Ishikawa (cell line): ENCODE results near the gene ZCCHC2.

Experiments used
- CEBPB ChIP-seq: IDR thresholded peaks from 2 replicates; pipeline ENCODE4 v1.6.1; 2012
- CREB1 ChIP-seq: IDR thresholded peaks from 2 replicates; pipeline ENCODE4 v1.6.1; 2012; ENCODE audit warnings: low read depth
- EGR1 ChIP-seq: IDR thresholded peaks from 2 replicates; pipeline ENCODE4 v1.6.1; 2012
- EP300 ChIP-seq: IDR thresholded peaks from 2 replicates; pipeline ENCODE4 v1.6.1; 2012; ENCODE audit warnings: borderline replicate concordance
- FOXM1 ChIP-seq: IDR thresholded peaks from 2 replicates; pipeline ENCODE4 v1.6.1; 2012; ENCODE audit warnings: low read depth, borderline replicate concordance
- NFIC ChIP-seq: IDR thresholded peaks from 2 replicates; pipeline ENCODE4 v1.6.1; 2012
- RAD21 ChIP-seq: IDR thresholded peaks from 2 replicates; pipeline ENCODE4 v1.6.1; 2012; ENCODE audit warnings: low read depth
- REST ChIP-seq: IDR thresholded peaks from 2 replicates; pipeline ENCODE4 v1.6.1; 2012; ENCODE audit warnings: low read depth, mild to moderate bottlenecking
- TAF1 ChIP-seq: IDR thresholded peaks from 2 replicates; pipeline ENCODE4 v1.6.1; 2012; ENCODE audit warnings: low read depth, mild to moderate bottlenecking
- TCF12 ChIP-seq: IDR thresholded peaks from 2 replicates; pipeline ENCODE4 v1.6.1; 2012; ENCODE audit warnings: low read depth
- TEAD4 ChIP-seq: IDR thresholded peaks from 2 replicates; pipeline ENCODE4 v1.6.1; 2012
- YY1 ChIP-seq: IDR thresholded peaks from 2 replicates; pipeline ENCODE4 v1.6.1; 2012; ENCODE audit warnings: low read depth
- ZBTB7A ChIP-seq: IDR thresholded peaks from 2 replicates; pipeline ENCODE4 v1.6.1; 2012; ENCODE audit warnings: low read depth
- TF ChIP-seq, protein P1 (sequence below): IDR thresholded peaks from 2 replicates; pipeline ENCODE4 v1.6.1; 2012
- TF ChIP-seq, protein P2 (sequence below): IDR thresholded peaks from 2 replicates; pipeline ENCODE4 v1.6.1; 2012

ZCCHC2 gene

GRCh38 chr18:62539284-62540165 lies 16.7 kb downstream of the ZCCHC2 start:
- TF ChIP-seq NFIC, result no peak
- TF ChIP-seq YY1, result no peak
- TF ChIP-seq, protein P1, sequence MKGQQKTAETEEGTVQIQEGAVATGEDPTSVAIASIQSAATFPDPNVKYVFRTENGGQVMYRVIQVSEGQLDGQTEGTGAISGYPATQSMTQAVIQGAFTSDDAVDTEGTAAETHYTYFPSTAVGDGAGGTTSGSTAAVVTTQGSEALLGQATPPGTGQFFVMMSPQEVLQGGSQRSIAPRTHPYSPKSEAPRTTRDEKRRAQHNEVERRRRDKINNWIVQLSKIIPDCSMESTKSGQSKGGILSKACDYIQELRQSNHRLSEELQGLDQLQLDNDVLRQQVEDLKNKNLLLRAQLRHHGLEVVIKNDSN, result no peak
- no peak for TF ChIP-seq TCF12
- no peak for TF ChIP-seq CREB1
- no peak for TF ChIP-seq RAD21

DNA sequence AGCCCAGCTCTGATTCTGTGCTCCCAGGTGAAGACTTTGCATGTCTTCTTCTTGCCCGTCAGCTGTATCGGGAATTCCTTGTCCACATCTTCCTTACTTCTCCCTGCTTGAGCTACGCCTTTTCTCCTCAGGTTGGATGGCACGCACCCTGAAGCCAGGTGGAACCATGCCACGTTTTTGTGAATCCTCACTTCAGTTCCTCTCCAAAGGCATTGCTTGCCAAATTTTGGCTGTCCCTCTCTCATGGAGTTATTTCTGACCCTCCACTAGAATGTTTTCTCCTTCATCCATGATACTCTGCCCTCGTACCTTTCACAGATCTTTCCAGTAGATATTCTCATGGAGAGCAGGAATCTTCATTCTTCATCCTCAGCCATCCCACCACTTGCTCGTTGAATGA lies 20.2 kb downstream of the ZCCHC2 start:
- TF ChIP-seq, protein P2, sequence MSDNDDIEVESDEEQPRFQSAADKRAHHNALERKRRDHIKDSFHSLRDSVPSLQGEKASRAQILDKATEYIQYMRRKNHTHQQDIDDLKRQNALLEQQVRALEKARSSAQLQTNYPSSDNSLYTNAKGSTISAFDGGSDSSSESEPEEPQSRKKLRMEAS, result no peak
- TF ChIP-seq FOXM1, result no peak
- TF ChIP-seq EP300, result no peak
- no peak for TF ChIP-seq TAF1
- no peak for TF ChIP-seq TEAD4
- no peak for TF ChIP-seq EGR1
- TF ChIP-seq CREB1, result no peak
- TF ChIP-seq REST, result no peak
- no peak for TF ChIP-seq YY1
- no peak for TF ChIP-seq TCF12
- TF ChIP-seq, protein P1, result no peak
- TF ChIP-seq NFIC, result no peak
- no peak for TF ChIP-seq RAD21
- TF ChIP-seq ZBTB7A, result no peak
- TF ChIP-seq CEBPB, result no peak

GRCh38 chr18:62545098-62545497 lies 22.3 kb downstream of the ZCCHC2 start:
- TF ChIP-seq FOXM1 (no peak), CEBPB (no peak), TEAD4 (no peak), RAD21 (no peak), ZBTB7A (no peak), REST (no peak), NFIC (no peak), YY1 (no peak), CREB1 (no peak)

- no peak for TF ChIP-seq REST
Measured at GRCh38 chr18:62549755-62550154, 26.9 kb downstream of the ZCCHC2 start.

DNA sequence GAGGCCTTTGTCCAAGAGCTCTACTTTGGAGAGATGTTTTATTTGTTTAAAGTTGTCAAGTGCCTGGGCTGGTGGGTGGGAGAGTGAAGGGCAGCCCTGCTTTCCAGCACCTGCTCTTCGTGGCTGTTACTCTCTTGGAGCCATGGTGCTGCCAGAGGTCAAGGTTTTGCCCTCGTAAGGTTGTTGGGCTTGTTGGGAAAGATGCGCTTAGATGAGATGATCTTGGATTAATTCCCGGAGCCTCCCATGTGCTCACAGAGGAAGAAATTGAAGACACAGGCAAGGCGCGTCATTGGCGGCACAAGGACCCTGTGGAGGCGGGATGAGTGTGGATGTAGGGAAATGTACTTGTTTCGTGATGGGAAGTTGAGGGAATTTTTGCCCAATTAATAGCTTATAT lies 27.9 kb downstream of the ZCCHC2 start:
- TF ChIP-seq, protein P1, result no peak
- no peak for TF ChIP-seq RAD21
- TF ChIP-seq TCF12, result no peak
- no peak for TF ChIP-seq EGR1
- TF ChIP-seq, protein P2, result no peak
- TF ChIP-seq YY1, result no peak
- no peak for TF ChIP-seq FOXM1
- TF ChIP-seq REST, result no peak
- TF ChIP-seq CEBPB, result no peak
- TF ChIP-seq EP300, result no peak
- TF ChIP-seq TEAD4, result no peak
- TF ChIP-seq ZBTB7A, result no peak
- TF ChIP-seq TAF1, result no peak
- TF ChIP-seq CREB1, result no peak
- TF ChIP-seq NFIC, result no peak
